ENCODE measurements around the gene GPS1.
A peak's percentile ranks its signal among the peaks of the same experiment; 100 is the strongest.

Gene GPS1

GRCh38 chr17:82059272-82060000, 7.7 kb downstream of the GPS1 start:
- DNase-seq (ENCODE audit: low read depth), result no peak

DNA sequence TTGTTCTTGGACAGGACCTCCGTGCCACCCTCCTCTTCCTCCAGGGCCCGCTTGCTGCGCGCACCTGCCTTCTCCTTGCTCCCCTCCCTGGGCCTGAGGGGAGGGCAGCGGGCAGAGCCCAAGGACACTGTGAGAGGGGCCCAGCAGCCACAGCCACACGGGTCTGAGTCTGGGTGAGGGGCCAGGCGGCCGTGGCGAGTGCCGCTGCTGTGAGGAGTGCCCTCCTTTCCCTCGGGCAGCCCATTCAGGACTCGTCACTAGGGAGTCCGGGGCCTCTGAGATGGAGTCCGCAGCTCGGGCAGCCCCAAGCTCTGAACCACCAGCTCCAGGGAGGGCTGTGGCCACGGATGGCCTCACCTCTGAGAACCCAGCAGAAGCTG, 8.3 kb downstream of the GPS1 start:
- DNase-seq (ENCODE audit: low read depth), result no peak

- no peak for DNase-seq (ENCODE audit: low read depth)
These were observed 8.9 kb downstream of the GPS1 start for GRCh38 chr17:82060614-82061013.

DNA sequence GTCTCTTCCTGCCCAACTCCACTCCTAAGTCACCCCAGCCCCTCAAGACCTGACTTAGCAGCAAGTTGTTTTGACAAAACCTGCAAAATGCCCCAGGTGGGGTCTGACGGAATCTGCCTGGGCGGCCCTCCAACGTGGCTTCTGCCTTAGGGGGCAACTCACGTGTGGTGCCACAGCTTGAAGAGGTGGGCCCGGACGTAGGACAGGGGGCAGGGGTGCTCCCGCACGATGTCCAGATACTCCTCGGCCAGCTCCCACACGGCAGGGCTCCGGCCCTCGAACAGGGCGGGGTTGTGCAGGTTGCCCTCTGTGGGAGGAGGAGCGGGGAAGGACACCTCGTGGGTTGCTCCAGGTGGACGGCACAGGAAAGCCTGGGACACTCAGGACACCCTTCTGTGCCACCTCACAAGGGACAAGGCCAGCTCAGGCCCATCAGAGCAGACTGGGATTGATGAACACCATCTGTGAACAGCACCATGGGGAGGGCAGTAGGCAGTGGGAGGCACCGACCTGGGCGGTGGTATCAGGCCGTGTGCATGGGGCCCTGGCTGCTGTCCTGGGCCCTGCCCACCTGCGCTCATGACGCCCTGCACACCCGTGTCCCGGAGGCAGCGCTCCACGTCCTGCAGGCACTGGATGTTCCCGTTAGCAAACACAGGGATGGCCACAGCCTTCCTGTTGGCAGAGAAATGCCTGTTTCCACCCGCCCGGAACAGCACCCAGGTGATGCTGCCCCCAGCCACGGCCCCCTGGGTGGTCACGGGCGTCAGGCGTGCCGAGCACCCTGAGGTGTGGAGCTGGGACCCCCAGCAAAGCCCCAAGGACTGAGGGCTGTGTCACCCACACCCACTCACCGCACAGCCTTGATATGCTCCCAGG, 9.6 kb downstream of the GPS1 start:
- DNase-seq (ENCODE audit: low read depth), result no peak

DNA sequence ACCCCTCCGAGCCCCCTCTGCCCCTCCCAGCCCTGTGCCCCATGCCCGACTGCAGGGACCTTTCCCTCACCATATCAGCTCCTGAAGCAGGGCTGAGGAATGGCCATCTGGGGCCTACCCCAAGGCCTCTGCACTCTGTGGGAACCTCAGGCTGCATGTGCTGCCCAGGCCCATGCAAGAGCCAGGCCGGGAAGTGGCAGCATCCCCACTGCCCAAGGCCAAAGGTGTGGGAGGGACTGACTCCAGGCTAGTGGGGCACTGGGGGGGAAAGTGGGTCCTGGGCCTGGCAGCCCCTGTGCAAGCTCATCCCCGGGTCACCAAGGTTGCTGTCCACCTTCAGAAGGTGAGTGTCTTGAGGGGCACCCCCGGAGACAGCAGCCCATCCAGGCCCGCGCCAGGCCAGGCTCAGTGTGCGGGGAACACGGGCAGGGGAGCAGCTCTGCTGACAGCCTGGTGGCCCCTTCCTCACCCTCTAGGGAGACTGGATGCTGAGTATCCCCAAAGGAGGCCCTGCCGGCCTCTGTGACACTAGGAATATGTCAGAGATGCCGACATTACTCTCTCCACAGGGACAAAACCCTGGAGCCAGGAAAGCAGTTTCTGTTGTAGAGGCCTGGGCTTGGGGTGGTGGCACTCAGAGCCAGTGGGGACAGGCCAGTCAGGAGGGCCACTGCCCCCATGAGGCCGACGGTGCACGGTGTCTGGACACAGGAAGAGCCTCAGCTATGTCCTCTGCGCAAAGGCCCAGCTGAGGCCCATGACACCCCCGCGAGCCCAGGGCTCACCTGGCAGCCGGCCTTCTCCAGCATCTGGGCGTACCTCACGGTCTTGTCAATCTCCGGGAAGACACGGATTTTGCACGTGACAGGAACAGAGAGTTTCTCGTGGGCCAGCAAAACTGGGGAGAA, 10.6 kb downstream of the GPS1 start:
- DNase-seq (ENCODE audit: low read depth), result no peak

GRCh38 chr17:82062984-82063368, 11.3 kb downstream of the GPS1 start:
- DNase-seq (ENCODE audit: low read depth), result no peak

DNA sequence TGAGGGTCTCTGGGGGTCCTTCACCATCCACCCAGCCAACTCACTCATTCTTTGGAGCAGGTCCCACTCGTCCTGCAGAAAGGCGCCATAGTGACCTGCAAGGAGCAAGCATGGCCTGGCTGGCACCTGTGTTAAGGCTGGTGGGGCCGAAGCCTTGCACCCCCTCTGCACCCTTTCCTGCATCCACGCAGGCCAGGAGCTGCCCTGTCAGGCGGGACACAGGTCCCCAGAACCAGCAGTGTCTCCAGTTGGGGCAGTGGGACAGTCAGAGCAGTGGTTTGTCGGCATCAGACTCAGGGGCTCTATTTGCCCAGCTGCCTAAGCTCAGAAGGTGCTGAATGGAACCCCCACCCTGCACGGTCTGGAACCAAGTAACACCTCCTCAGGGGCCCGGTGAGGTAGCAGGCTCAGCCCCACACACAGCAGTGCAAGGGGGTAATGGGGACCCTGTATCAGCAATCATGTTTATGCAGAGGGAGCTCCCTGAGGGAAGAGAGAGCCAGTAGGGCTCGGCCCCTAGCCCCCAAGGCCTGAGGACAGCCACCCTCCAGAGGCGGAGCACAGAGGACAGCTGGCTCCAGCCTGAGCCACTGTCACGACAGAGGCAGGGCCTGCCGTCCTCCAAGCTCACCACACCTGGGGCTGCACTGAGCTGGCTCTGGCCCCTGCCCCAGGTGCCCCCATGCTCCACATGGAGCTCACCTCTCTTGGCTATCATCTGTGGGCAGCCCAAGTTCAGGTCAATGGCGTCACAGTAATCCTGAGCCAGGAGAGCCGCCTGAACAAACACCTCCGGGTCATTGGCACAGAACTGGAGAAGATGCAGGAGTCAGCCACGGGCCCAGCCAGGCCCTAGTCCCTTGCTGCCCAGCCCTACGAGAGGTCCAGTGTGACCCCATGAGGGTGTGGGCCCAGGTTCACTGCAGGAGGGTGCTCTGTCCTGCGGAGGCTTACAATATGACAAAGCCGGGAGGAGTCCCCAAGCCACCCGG, 12.0 kb downstream of the GPS1 start:
- DNase-seq (ENCODE audit: low read depth), result no peak

DNA sequence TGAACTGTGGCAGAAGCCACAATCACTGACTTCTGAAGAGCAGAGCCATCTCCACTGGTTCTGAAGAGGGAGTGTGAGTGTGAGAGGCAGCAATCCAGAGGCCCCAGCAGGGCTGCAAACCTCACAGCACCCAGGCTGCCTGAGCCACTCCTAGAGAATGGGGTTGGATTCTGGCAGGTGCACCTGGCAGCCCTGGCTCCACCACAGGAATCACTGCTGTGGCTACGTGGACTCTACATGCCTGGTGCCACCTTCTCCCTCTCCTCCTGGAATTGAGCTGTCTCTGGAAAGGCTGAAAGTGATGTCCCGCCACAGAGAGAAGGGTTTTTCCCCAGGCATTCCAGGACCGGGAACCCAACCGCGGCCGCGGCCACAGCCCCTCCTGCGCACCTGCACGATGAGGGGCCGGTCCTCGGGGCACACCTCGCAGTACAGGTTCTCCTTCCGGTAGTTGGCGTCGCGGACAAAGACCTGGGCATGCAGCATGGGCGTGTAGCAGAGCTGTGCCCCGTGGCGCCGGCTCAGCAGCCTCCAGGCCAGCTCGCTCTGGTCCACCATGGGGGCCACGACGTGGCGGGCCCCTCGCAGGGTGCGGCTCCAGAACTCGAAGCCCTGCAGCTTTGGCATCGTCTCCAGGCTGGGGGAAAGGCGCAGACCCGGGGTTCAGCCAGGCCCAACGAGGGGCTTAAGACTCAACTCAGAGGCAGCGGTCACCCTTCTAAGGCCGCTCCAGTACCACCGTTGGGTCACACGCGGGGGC, 12.9 kb downstream of the GPS1 start:
- DNase-seq (ENCODE audit: low read depth), result no peak

DNA sequence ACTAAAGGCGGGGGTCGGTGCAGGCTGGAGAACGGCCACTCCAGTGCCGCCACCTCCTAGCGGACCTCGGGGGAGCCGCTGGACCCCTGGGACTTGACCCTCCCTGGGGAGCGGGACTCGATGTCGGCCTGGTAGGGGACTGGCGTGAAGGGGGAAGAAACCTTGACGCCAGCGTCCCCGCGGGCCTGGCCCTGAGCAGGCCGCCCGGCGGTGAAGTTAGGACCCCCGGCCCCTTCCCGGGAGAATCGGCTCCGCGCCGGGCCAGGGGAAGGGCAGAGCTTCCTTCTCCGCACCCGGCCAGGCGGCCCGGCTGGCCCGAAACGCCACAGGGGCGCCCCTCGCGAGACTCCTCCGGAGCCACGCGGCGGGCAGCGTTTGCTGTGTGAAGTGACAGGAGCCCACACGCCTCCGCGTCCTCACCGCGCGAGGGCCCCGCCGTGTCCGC, 13.5 kb downstream of the GPS1 start:
- no peak for DNase-seq (ENCODE audit: low read depth)

GRCh38 chr17:82065638-82066303, 14.1 kb downstream of the GPS1 start, which contains the start of gene DUS1L:
TSS of gene DUS1L (minus strand) at chr17:82065804. CDS start at chr17:82065059, 745 bp downstream.
- peak; percentile 61 for DNase-seq (ENCODE audit: low read depth)

- no peak for DNase-seq (ENCODE audit: low read depth)
These were observed 18.9 kb downstream of the GPS1 start for GRCh38 chr17:82070611-82071010.

DNA sequence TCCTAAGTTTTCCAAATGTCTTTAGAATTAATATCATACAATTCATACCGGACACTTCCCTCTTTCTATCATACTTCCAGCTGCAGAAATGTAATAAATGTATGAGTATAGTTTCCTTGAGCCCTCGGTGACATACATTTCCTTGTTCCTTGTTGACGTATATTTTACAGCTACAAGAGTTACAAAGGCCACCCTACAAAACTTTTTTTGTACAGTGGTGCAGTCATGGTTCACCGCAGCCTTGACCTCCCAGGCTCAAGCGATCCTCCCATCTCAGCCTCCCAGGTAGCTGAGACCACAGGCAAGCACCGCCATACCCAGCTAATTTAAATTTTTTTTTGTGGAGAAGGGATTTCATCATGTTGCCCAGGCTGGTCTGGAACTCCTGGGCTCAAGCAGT, 21.1 kb downstream of the GPS1 start:
- no peak for DNase-seq (ENCODE audit: low read depth)

- DNase-seq (ENCODE audit: low read depth), result no peak
These were observed 21.7 kb downstream of the GPS1 start for GRCh38 chr17:82073446-82073845.

GRCh38 chr17:82076018-82076784, 24.5 kb downstream of the GPS1 start:
- DNase-seq (ENCODE audit: low read depth), result no peak

- DNase-seq (ENCODE audit: low read depth), result no peak
These were observed 25.3 kb downstream of the GPS1 start for GRCh38 chr17:82076785-82077591.

DNA sequence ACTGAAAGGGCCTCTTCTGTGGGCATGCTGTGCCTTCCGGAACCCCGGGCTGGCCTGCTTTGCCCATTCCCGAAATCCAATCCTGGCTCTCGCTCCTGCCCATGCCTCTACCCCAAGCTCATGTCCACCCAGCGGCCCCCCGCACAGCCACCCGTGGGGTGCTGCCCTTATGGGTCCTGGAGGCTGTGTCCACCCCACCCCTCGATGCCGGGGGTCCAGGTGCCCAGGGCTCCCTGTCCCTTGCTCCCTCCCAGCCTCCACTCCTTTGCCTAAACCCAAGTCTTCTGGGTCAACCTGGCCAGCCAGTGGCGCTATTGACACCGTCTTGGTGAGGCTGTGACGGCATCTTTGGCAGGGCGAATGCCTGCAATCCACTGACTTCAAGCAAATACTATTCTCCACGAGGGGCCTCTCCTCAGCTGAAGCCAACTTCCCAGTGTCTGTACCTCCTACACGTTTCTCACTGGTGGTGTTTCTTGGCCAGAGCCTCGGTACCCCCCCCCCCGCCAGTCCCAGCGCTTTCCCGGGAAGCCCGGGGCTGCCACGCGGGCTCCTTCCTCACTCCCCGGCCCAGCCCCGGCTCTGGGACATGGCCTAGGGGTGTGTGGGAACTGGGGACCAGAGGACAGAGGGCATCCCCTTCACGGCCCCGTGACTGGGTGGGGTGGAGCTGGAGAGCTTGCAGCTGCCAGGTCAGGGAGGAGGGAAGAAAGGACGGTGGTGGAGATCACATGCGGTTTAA, 26.1 kb downstream of the GPS1 start:
- no peak for DNase-seq (ENCODE audit: low read depth)

GRCh38 chr17:82078433-82078832, 26.7 kb downstream of the GPS1 start:
- DNase-seq (ENCODE audit: low read depth), result no peak
